Lower lobe of right lung (tissue), 2 donors: ENCODE data around the gene SNPH. TPM values are rescaled to one million over a fixed set of nuclear protein-coding genes. Genes with fewer than 3 reads are reported as not detected.

Experiments used
- ATAC-seq, 2 donors: fragments of 200-7000 bp; cut with Tn5 transposase; one replicate each; pipeline ENCODE4 v1.9.1; 2020 to 2022; ENCODE audit warnings: mild to moderate bottlenecking in 2 of 2, moderate library complexity in 2 of 2
- DNase-seq: peaks from one replicate; pipeline ENCODE4 v3.0.0-alpha.2; 2020
- H3K27ac ChIP-seq: fragments of 200-600 bp; one replicate; pipeline ENCODE4 v1.8.0; 2022
- H3K27me3 ChIP-seq: fragments of 200-600 bp; one replicate; pipeline ENCODE4 v1.8.0; 2022; ENCODE audit warnings: low read depth
- H3K36me3 ChIP-seq: fragments of 200-600 bp; one replicate; pipeline ENCODE4 v1.8.0; 2022; ENCODE audit warnings: mild to moderate bottlenecking
- H3K4me1 ChIP-seq: fragments of 200-600 bp; one replicate; pipeline ENCODE4 v1.8.0; 2022
- H3K4me3 ChIP-seq: fragments of 200-600 bp; one replicate; pipeline ENCODE4 v1.8.0; 2022; ENCODE audit warnings: mild to moderate bottlenecking
- H3K9me3 ChIP-seq: fragments of 200-600 bp; one replicate; pipeline ENCODE4 v1.8.0; 2022
- CTCF ChIP-seq: fragments of 200-600 bp; IDR thresholded peaks from one replicate; pipeline ENCODE4 v1.8.0; 2022; ENCODE audit warnings: antibody characterized with exemption, mild to moderate bottlenecking
- intact Hi-C: fragments of 100-400 bp; cut with DNase I; formaldehyde crosslinking; loops from one replicate; pipeline ENCODE4 v1.11.0; 2022
- total RNA-seq: library from RNA; stranded (reverse); fragmentation: NEBNext Ultra II Directional; extraction: Animal tissue kit (Norgen Biotek cat#: 25700); gene quantifications from one replicate; pipeline ENCODE4 v1.2.1, GENCODE V29; 2021
- donor health status: DM: no; HTN: yes; CAD: no; lungs with severe emphysema.

The SNPH gene
- total RNA-seq, 1 donor from 2014 or later = 3.8 TPM

DNA sequence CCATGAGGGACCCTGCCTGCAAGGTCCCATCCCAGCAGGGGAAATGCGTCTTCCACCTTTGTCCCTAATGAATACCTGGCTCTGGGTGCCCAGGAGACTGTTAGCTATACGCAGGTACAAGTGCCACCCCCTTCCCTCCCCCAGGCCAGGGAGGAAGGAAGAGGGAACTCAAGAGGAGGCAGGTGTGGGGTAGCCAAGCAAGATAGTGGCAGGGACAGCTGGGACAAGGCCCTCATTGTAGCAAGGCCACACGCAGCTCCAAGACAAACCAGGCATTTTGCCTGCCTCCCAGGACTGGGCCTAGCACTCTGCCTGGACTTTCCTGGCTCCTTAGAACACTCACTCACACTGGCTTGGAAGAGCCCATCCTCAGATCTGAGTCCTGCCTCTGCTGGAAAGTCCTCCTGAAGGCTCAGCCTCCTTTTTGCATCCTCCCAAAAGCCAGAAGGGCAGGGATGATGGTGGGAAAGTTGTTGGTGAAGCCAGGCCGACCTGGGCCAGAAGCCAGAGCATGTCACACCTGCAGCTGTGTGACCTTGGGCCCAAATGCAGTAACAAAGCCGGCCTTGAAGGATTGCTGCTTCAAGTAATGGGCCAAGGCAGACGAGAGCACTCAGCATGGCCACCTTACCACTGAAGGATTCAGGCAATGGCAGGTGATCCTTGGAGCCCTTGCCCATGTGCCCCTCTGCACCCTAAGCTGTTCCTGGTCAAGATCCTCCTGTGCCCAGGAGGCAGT, 27.7 kb downstream of the SNPH start:
- Histone ChIP-seq H3K27ac (no peak overlapping the region), H3K36me3 (no peaks in the 10 kb centered on the region), H3K4me1 (no peaks in the 10 kb centered on the region), H3K4me3 (no peak overlapping the region), H3K9me3 (no peaks in the 10 kb centered on the region), H3K27me3 (no peaks in the 10 kb centered on the region)
- DNase-seq (no peak), ATAC-seq (no peak)
- no peak for TF ChIP-seq CTCF
- intact Hi-C loops = no loop called here

DNA sequence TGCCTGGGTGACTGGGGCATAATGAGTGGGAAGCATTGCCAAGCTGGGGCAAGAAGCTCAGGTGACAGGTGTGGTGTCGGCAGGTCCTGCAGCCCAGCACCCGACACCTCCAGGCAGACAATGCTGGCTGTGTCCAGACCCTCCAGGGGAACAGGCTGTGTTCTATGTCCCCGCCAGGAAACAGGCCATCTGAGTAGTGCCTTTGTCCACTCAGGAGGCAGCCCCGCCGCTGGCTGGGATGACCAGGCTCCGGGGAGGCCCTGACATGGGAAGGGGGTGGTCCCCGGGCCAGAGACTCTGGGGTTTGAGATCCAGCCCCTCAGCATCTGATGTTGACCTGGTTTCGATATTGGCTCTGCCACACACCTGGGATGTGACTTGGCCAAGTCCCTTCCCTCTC, 28.4 kb downstream of the SNPH start:
- Histone ChIP-seq H3K36me3 (no peaks in the 10 kb centered on the region), H3K9me3 (no peaks in the 10 kb centered on the region), H3K4me1 (no peaks in the 10 kb centered on the region), H3K27ac (no peak overlapping the region), H3K4me3 (no peak overlapping the region), H3K27me3 (no peaks in the 10 kb centered on the region)
- ATAC-seq (no peak), DNase-seq (no peak)
- TF ChIP-seq CTCF = no peak
- intact Hi-C loops = no loop called here

- Histone ChIP-seq H3K27ac (no peak overlapping the region), H3K27me3 (no peaks in the 10 kb centered on the region), H3K9me3 (no peaks in the 10 kb centered on the region), H3K36me3 (no peaks in the 10 kb centered on the region), H3K4me3 (no peak overlapping the region), H3K4me1 (no peaks in the 10 kb centered on the region)
- no peak for TF ChIP-seq CTCF
- intact Hi-C loops = no loop called here
- ATAC-seq (no peak), DNase-seq (no peak)
Observed at GRCh38 chr20:1295276-1295930, 29.3 kb downstream of the SNPH start.

DNA sequence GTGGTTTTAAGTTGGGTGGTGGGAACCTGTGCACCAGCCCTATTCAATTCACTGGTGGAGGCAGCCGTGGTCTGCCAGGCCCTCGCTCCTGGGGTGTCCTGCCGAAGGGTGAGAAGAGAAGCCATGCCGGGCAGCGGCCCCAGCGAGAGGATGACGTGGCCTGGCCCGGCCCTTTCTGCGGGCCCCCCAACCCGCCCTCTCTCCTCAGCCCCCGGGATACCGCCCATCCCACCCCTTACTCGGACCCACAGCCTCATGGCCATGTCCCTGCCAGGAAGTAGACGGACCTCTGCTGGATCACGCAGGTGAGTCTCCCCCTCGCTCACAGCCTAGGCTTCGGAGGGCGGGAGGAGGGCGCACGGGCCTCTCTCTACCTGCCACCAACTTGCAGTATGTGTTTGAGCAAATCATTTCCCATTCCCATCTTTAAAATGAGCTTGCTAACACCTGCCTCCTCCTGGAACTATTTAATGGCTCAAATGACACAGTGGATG, 30.1 kb downstream of the SNPH start:
- DNase-seq = no peak
- ATAC-seq = no peak
- no peak for TF ChIP-seq CTCF

GRCh38 chr20:1296922-1297321, 30.8 kb downstream of the SNPH start:
- no peak for ATAC-seq
- Histone ChIP-seq H3K27me3 (no peaks in the 10 kb centered on the region), H3K36me3 (no peaks in the 10 kb centered on the region), H3K4me3 (no peak overlapping the region), H3K4me1 (no peaks in the 10 kb centered on the region), H3K9me3 (no peaks in the 10 kb centered on the region), H3K27ac (no peak overlapping the region)
- intact Hi-C loops = no loop called here
- no peak for TF ChIP-seq CTCF
- no peak for DNase-seq

More for the DNA sequence above, 30.1 kb downstream of the SNPH start:
- H3K36me3 ChIP-seq = no peaks in the 10 kb centered on the region
- intact Hi-C loops = no loop called here
- H3K9me3 ChIP-seq = no peaks in the 10 kb centered on the region
- H3K4me3 ChIP-seq = no peak overlapping the region
- no peaks in the 10 kb centered on the region for H3K27me3 ChIP-seq
- no peak overlapping the region for H3K27ac ChIP-seq
- H3K4me1 ChIP-seq = no peaks in the 10 kb centered on the region
